ENCODE results near the gene MAML2.

Gene MAML2

DNA sequence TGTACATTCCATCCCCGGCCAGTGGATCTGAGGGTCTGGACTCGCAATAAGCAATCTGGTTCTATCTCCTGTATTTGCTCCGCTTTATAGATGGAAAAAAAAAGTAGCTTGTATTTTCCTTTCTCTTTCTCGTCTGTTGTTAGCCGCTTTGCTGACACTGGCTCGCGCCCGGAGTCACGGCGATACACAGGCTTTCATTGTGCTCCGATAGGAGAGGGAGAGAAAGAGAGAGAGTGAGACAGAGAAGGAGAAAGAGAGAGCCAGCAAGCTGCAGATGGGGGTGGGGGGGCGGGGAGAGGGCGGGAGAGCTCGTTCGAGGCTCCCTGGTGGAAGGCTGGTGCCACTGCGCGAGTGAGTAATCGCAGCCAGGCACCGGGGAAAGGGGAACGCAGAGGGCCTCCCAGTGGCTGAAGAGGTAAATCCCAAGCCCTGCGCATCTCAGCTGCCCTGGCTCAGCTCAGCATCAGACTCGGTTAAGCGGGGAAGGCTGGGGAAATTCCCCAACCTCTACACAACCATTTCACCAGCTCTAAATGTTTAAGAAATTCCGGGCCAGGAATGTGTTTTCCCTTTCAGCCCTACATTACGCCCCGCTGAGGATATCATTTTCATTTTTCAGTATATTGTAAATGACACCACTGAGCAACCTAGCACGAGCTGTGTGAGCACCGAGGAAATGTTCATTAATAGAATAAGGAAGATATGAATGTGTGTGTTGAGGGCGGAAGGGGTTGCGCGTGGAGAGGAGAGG, at the start of gene MAML2:
Gene MAML2, minus strand, starts transcription at position 235 of the 751 bp plus-strand sequence. CDS start 1,300 bp downstream, outside the sequence.
- DNase-seq = peak; percentile 91

DNA sequence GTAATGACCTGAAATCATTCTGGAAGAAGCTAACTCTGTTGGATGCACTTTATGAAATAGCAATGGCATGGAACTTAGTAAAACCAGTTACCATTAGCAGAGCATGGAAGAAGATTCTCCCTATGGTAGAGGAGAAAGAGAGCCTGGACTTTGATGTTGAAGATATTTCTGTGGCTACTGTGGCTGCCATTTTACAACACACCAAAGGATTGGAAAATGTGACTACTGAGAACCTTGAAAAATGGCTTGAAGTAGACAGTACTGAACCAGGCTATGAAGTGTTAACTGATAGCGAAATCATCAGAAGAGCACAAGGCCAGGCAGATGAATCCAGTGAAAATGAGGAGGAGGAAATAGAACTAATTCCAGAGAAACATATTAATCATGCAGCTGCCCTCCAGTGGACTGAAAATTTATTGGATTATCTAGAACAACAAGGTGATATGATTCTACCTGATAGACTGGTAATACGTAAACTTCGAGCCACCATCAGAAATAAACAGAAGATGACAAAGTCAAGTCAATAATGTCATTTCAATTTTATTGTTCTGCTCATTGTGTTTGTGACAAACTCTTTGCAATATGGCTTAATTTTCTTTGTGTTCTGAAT, 48.8 kb upstream of the MAML2 start:
- DNase-seq = no peak

DNA sequence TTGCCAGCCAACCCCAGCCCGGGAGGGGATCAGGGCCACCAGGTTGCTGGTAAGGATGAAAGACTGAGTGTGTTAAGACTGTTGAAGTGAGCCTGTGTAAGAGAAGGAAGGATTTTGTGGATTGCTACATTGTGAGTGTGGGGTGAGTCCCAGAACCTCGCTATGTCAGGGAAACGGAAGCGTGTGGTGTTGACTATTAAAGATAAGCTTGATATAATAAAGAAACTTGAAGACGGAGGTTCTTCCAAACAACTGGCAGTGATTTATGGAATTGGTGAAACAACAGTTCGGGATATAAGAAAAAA, 47.4 kb upstream of the MAML2 start:
- no peak for DNase-seq

GRCh38 chr11:96389720-96390487, 46.9 kb upstream of the MAML2 start, which contains the start of the genes CCDC82 and JRKL:
CCDC82 (minus strand) TSS chr11:96389912; CDS start chr11:96384747, 5,165 bp downstream.
JRKL (plus strand) TSS chr11:96390013; CDS start chr11:96390650, 637 bp downstream.
- peak; percentile 98 for DNase-seq

DNA sequence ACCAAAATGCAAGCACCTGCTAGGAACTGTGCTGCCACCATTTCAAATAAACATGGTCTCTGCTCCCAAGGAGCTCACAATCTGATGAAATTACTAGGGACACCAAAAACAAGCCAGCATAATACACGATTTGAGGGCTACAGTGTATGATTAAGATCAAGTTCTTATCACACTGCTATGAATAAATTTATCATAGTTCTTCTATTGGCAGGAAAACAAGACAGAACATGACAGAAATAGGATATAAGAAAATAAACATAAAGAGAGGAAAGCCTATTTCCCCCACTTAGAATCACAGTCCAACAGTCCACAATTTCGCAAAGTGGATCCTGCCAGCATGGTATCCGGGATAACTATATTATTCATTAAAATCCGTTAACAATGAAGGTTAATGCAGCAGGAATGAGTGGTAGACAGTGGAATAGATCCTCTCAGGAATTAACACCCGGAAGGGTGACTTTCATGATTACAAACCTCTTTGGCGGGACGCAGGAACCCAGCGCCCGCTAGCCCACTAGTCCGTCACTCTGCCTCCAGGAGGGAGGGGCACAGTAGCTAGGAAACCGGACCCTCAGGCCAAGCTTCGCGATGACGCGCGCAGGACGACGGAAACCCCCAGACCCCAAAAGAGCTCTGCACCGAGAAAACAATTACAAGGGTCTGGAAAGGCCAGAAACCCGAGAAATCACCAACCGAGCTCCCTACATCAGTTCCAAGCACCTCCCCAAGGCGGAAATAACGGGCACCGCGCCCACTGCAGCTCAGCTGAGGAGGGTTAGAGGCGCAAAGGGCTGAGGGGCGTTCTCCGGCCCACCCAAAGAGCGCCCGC, 46.1 kb upstream of the MAML2 start:
- DNase-seq = no peak

DNA sequence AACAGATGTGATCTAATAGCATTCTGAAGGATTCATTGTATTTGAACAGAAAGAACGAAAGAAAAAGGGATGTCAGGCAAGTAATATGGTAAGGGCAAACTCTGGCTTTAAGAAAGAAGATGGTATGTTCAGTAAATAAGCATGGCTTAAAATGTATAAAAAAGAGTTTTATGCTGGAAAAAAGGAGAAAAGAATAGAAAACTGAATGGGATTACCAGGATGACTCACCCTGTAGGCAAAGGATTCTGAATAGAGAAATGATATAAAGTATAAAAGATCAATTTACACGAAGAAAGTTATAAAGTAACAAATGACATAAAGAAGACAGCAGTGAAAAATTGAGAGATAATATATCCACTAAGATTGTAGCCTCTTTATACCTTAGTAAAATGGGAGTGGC, 42.2 kb upstream of the MAML2 start:
- DNase-seq = no peak

GRCh38 chr11:96384156-96384555, 41.2 kb upstream of the MAML2 start:
- DNase-seq = no peak

DNA sequence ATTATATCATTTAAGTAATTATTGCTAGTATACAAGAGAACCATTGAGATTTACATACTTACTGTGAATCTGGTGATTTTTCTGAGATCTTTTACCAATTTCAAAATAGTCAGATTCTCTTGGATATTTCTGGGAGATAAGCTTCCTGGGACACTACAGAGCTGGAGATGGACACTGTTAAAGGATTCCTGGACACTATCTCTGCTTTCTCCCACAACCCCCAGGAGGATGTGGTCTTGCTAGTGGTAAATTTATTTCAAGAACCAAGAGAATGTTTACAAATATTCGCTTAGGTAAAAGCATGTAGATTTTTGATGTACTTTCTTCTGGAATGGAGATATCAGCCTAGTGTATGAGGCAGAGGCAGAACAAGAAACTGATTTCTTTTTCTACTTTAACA, 33.8 kb upstream of the MAML2 start:
- no peak for DNase-seq

DNA sequence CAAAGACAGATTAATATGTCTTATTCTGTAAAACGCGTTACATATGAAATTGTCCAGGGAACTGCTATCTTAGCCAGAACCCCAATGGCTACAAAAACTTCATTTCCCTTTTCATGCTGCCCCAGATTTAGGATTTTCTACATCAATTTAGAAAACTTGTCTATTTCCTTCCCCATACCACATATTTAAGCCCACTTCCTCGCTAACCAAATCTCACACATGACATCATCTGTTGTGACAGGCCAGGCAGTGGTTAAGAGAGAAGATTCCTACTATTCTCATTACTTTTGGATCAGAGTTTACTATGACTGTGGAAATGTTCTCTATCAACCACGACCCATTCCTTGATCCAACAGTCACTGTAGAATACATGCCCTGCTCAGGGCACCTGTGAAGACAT, 30.8 kb upstream of the MAML2 start:
- no peak for DNase-seq

DNA sequence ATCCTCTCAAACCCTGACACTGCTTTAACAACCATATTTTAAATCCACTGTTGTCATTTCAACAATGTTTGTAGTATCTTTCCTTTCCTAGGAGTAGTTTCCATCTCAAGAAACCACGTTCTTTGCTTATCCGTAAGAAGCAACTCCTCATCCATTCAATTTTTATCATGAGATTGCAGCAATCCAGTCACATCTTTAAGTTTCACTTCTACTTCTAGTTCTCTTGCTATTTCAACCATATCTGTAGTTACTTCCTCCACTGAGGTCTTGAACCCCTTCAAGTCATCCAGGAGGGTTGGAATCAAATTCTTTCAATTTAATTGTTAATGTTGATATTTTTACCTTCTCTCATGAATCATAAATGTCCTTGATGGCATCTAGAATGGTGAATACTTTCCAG, 24.3 kb upstream of the MAML2 start:
- DNase-seq = no peak

DNA sequence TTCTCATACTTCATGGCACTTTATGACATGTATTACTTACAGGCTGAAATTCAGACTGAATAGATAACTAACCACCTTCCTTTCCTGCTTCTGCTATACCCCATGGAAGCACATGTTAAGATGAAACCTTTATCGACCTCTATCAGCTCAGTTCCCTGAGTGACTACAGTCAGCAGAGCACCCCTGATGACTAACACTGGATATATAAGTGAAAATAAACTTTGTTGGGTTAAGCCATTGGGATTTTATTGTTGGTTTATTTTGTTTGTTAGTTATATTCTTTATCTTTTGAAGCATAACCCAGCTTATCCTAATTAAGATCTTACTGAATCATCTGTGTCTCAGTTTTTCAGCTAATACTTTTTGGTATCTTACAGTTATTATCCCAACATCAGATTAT, 23.0 kb upstream of the MAML2 start:
- DNase-seq = no peak

DNA sequence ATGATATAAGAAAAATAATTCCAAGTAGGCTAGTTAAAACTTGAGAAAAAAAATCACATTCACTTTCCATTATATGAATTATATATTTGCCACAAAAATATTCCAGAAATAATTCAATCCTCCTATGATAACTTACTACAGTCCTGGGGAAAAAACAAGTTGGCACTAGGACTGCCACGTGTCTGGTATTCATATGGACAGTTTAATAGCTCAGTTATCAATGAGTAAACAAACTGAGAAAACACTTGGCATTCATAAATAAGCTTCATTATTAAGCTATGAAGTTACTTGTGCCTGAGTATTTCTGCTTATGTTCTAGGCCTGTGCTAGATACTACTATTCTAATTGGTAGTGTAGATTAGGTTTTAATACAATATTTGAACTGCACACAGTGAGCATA, 22.5 kb upstream of the MAML2 start:
- no peak for DNase-seq

GRCh38 chr11:96361778-96362177, 18.8 kb upstream of the MAML2 start:
- DNase-seq = no peak

DNA sequence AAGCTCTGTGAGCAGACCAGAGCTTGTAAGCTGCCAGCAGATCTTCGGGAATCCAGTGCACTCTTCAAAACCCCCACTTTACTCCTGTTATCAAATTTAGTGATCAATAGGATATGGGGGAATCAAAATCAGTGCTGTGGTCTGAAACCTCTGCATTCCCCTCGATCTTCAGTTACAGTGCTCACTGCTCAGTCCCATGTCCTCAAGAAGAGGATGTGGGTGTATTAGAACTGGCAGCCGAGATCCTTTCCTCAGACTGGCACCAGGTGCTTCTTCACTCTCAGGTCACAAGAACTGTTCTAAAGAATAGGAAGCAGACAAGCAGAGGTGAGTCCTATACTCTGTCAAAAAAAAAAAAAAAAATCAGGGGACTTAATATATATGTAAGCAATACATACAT, 15.3 kb upstream of the MAML2 start:
- no peak for DNase-seq

DNA sequence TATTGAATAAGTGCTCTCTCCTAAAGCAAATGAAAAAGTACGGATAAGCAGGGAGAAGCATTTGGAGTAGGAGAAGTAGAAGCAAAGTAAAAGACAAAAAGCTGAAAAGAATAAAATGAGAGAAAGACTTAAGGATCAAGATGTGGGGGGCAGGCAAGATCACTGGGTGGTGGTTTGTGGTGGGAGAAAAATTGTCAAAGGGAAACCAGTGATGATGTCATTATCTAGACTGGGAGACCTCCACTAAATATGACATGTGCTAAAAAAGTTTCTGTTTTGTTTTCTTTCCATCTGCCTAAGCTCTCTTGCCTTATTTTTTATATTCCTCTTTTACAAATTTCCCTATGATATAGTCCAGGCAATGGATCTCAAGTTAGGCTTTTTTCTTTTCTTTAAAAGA, 14.8 kb upstream of the MAML2 start:
- no peak for DNase-seq

GRCh38 chr11:96356848-96357247, 13.9 kb upstream of the MAML2 start:
- no peak for DNase-seq

- DNase-seq = no peak
Observed at GRCh38 chr11:96342014-96342960, 708 bp downstream of the MAML2 start.

GRCh38 chr11:96341211-96342013, 1.6 kb downstream of the MAML2 start:
- DNase-seq = peak; percentile 63

DNA sequence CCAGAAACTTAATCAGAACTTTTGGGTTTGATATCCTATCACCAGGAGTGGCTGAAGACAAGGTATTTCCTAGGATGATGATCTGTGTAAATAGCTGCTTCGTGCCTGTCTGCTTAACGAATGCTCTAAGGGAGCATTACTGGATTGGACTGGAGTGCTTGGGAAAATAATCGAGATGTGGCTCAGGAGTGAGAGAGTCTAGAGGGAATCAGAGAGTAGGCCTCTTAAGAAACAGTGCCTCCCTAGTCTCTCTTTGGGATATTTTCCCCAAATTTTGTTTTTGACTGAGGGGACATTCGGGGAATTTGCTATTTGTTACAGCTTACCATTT, 2.5 kb downstream of the MAML2 start:
- DNase-seq = no peak

DNA sequence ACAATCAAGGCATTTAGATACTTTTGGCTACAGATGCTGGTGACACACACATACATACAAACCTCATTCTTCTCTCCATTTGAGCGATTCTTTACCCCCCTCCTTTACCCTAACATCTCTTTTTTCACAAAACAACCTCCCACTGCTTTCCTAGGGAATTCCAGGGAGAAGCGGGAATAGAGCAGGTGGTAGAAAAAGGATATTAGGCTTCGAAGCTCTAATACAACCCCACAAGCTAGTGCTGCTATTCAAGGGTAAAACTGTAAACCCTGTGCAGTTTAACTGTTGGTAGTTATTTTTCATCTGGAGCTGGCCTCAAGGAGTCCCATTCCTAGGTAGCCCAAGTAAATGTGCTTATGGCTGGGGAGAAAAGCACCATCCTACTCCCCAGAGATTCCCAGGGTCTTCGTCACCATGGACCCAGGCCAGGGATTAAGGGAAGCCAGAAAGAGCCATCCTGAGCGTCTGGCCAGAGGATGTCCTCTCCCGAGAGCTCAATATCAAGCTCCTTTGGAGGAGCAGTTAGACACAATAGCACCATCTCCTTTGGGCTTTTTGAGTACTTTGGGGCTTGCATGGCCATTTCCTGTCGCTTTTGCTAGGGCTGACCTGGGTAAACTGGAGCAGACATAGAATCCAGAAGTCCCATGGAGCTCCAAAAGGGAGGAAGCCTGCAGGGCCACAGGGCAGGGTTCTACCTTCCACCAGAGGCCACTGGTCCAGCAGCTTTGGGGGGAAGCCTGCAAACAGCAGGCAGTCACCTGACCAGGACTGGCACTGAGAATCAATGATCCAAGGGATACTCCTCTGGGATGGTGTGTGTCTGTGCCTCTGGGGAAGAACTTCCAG, 3.1 kb downstream of the MAML2 start:
- DNase-seq = no peak

Data from activated naive CD4-positive, alpha-beta T cell treated with anti-CD3 and anti-CD28 coated beads, Interleukin-2, amount 50 U/mL, for 16 hours (primary cell).